Stimulated activated CD4-positive, alpha-beta T cell treated with anti-CD3 and anti-CD28 coated beads, Interleukin-2, amount 100 ng/mL, for 48 hours (primary cell): ENCODE measurements around the gene NPTX1.

Source experiments
- DNase-seq, 2 donors: peaks; one replicate each; pipeline ENCODE4 v3.0.0-alpha.2; 2020

Gene NPTX1

GRCh38 chr17:80503031-80503430 lies 26.6 kb upstream of the NPTX1 start:
- no peak for DNase-seq

DNA sequence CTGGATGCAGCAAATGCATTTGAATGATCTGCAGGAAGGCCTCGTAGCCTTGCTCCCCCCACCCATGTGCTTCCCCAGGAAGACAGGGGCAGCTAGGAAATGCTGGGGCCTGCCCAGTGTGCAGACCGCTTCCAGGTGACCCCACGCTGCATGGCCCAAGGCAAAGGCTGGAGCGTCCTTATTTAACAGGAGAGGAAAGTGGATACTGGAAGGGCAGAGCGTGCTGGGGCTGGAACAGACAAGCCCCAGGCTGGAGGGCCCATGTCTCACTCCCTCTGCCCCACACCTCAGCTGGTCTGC lies 26.1 kb upstream of the NPTX1 start:
- no peak for DNase-seq

DNA sequence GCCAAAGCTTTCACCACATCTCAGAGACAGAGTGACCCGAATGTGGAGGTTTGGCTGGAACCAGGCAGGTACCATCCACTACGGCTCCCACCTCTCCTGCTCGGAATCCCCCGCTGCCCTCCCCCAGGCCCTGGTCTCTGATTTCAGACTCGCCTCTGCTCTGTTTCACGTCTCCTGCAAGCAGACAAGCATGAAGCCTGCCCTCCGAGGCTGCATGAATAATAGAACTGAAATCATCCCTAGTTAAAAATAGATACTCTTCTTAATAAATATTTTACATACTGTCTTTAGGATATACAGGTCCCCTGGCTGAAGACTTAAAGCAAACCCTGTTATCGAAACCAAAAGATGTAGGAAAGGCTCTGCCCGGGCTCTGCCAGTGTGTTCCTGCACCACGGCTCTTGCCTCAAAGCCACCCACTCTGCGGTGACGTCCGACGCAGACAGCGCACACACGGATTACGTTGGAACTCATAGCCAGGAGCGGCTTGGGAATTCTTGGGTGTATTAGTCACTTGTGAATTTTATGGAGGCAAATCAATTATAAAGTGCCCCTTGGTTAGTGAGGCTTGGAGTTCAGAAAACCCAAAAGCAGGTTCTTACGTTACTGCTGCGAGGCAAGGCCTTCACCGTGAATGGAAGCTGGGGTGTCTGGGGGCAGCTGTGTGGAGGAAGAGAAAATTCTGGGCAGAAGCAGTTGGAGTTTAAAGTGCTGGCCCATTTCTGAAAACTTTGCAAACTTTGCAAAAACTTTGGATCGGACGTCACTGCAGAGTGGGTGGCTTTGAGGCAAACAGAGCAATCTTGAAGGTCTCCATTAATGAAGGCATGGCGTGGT lies 25.6 kb upstream of the NPTX1 start:
- DNase-seq = no peak

DNA sequence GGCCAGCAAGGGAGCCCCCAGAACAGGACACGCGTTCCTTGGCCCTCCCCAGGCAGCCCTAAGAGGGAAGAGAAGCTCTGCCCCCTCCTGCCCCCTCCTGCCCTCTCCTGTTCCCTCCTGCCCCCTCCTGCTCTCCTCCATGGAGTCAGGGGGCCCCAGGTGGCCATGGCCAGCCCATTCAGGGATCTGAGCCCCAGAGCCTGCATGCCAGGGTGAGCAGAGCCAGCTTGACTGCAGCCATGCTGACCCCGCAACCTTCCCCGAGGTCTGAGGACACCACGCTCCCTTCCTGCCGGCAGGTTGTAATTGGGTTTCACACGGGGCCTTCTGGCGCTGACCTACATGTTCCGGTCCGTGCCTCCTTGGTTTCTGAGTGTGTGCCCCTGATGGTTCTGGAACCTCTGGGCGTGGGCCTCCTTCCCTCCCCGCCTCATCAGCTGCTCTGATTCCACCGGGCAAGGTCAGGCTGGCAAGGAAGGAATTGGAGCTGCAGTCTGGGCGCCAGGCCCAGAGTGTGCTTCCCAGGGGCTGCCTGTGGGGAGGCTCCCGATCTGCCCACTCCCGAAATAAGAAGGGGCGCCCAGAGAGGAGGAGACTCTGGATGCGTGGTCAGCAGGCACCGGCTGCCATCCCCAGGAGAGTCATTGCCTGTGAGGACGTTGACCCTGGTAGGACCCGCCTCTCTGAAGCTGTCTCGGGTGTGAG lies 23.7 kb upstream of the NPTX1 start:
- no peak for DNase-seq

DNA sequence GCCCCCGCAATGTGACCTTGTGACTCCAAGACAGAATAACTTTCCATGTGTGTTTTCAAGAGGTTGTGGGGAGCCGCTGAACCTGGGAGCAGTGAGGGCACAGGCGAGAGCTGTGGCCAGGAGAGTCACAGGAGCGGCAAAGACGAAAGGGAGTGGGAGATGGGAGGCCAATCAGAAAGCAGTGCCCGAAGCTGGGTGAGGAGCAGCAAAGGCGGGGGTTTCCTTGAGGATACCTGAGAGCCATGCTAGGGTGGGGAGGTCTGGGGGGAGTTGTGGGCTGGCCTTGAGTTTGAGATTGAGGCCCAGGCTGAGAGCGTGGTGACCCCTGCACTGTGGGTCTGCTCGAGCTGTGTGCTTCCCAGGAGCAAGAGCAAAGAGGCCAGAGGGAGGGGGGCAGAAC lies 23.2 kb upstream of the NPTX1 start:
- no peak for DNase-seq

GRCh38 chr17:80498920-80499410 lies 22.6 kb upstream of the NPTX1 start:
- DNase-seq = no peak

DNA sequence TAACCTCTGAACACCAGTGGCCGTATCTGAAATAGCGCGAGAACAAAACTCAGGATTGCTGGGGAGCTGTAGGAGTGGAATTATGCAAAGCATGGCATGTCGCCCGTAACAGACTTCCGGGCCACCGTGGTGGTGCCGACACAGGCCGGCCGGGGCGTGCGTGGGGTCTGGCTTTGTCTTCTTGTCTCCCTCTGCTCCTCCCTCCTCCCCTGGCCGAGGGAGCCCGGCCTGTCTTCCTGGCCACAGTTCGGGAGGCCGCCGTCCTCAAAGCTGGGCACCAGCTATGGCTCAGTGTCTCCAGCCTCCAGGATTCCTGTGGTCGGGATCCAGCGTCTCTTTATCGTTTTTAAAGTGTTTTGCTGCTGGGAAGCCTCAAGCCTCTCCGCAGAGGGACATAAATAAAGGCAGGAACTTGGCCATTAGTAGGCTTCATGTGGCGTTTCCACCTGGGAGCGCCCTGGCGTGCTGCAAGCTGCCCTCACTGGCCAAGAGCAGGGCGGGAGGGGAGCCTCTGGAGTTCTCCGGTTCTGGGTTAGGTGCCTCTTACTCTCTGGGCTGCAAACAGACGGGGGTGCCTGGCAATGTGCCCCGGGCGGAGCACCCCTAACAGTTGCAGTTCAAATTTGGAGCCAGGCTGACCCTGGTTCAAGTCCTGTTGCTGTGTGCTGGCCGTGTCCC lies 22.0 kb upstream of the NPTX1 start:
- no peak for DNase-seq

DNA sequence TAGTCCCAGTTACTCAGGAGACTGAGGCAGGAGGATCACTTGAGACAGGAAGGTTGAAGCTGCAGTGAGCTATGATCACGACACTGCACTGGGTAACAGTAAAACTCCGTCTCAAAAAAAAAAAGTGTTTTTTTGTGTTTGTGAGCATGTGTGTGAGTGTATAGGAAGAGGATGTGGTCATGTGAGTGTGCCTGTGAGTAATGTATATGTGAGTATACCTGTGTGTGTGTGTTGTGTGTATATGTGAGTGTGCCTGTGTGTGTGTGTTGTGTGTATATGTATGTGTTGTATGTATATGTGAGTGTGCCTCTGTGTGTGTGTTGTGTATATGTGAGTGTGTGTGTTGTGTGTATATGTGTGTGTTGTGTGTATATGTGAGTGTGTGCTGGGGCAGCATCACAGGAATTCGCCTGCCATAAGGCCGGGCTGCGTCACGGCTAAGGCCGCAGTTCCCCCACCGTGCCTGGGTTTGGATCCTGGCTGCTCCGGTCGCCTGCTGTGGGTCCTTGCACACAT lies 21.4 kb upstream of the NPTX1 start:
- DNase-seq = no peak

- no peak for DNase-seq
Observed at GRCh38 chr17:80494547-80494946, 18.1 kb upstream of the NPTX1 start.

- no peak for DNase-seq
Observed at GRCh38 chr17:80492343-80493136, 16.1 kb upstream of the NPTX1 start.

- no peak for DNase-seq
Observed at GRCh38 chr17:80491478-80492342, 15.3 kb upstream of the NPTX1 start.

DNA sequence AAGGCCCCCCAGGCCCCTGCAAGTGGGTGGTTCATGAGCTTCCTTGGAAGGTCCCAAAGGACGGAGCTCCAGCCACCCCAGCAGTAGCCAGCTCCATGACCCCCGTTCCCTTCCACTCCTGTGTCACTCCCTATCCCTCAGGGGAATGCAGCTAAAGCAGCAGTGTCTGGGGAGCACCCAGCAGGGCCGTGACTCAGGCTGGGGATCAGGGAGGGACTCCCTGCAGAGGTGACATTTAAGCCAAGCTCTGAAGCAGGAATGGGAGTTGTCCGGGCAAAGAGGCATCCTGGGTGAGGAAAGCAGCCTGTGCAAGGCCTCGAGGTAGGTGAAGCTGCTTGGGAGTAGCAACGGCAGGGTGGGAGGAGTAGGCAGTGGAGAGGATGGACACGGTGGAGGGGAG lies 11.1 kb upstream of the NPTX1 start:
- no peak for DNase-seq

- no peak for DNase-seq
Observed at GRCh38 chr17:80486692-80487091, 10.3 kb upstream of the NPTX1 start.

DNA sequence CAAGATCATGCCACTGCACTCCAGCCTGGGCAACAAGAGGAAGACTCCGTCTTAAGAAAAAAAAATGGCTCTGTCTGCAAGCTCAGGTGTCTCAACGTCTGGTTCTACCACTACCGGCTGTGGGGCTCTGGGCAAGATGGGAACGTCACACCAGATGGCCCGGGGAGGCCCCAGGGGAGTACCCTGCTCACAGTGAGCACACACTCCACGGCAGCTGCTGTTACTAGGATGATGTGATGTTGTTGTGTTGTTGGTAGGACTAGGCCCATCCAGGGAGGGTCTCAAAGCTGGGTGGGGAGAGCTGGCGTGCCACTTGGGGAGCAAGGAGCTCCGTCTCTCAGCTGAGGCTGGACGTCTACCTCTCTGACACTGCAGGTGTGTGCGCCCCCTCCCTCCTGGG lies 9.4 kb upstream of the NPTX1 start:
- DNase-seq = no peak

GRCh38 chr17:80482555-80483308 lies 6.3 kb upstream of the NPTX1 start:
- DNase-seq = no peak

DNA sequence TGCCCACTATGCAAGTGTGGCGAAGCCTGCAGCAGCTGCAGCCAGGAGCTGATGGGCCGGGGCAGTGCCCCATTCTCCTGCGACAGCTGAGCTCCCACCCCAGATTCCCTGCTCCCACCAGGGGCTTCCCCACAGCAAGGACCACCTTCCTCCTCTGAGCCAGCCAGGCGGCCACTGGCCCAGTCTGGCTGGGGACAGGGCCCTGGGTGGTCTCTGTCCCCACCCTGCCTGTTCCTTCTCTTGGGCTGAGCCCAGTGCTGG lies 5.6 kb upstream of the NPTX1 start:
- no peak for DNase-seq

DNA sequence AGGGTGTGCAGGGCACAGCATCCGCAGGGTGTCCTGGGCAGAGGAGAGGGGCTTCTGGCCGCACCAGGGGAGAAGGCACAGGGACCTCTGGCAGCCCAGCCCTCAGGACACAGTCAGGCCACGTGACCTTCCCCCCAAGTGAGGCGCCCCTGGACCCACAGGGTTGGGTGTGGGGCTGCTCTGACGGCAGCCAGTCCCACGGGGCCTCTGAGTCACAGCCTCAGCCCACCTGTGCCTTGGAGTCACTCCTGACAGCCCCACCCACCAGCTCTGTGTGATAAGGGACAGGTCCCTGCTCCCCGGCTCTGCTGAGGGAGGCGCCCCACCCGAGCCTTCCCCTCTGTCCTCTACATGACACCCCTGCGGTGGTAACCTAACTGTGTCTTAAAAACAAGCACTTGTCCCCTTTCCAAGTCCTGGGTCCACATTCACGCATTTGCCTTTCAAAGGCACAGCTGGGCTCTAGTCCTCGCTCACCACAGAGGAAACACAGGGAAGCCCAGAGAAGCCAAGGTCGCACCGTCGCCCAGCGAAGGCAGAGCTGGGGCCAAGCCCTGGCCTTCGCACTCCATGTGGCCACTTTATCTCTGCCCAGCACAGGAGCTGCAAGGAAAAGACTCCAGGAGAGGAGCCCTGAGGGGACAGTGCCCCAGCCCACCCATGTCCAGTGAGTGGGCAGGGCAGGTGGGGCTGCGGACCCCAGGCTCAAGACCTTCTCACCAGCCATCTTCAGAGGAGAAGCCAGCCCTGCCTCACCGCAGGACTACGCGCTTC lies 5.1 kb upstream of the NPTX1 start:
- no peak for DNase-seq

DNA sequence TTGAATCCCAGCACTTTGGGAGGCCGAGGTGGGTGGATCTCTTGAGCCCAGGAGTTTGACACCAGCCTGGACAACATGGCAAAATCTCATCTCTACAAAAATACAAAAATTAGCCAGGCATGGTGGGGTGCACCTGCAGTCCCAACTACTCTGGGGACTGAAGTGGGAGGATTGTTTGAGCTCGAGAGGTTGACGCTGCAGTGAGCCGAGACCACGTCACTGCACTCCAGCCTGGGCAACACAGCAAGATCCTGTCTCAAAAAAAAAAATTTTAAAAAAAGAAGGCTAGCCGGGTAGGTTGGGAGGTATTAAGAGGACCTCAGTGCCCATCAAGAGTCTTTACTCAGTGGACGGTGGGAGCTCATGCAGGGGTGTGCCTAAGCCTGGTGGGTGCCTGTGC lies 3.8 kb upstream of the NPTX1 start:
- no peak for DNase-seq

DNA sequence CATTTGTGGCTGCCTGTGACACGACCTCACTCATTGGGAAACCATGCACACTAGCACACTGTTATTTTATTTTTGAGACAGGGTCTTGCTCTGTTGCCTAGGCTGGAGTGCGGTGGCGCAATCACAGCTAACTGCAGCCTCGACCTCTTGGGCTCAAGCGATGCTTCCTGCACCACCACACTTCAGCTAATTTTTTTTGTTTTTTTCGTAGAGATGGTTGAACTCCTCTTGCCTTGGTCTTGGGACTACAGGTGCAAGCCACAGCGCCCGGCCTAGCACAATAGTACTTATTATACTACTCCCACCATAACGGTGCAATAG lies 2.8 kb upstream of the NPTX1 start:
- no peak for DNase-seq

GRCh38 chr17:80478487-80479245 lies 2.3 kb upstream of the NPTX1 start:
- DNase-seq = no peak
